ENCODE data around the gene DNLZ.

The DNLZ gene

GRCh38 chr9:136395345-136396218 lies 32.0 kb upstream of the DNLZ start:
- DNase-seq = no peak

GRCh38 chr9:136395020-136395340 lies 31.4 kb upstream of the DNLZ start:
- no peak for DNase-seq

GRCh38 chr9:136394312-136395019 lies 30.9 kb upstream of the DNLZ start:
- no peak for DNase-seq

DNA sequence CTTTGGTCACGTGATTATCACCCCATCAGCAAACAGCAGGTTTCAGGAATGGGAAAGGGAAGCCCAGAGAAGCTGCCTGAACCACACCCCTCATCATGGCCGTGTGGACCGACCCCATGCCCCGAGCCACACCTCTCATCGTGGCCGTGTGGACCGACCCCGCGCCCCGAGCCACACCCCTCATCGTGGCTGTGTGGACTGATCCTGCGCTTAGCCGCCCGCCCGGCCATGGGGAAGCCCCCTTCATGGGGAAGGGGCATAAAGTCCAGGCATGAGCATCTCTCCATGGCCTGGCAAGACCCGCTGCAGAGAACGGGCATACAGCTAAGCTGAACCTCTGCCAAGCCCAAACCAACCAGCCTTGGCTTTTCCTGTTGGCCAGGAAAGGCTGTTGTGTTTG lies 30.0 kb upstream of the DNLZ start:
- no peak for DNase-seq

DNA sequence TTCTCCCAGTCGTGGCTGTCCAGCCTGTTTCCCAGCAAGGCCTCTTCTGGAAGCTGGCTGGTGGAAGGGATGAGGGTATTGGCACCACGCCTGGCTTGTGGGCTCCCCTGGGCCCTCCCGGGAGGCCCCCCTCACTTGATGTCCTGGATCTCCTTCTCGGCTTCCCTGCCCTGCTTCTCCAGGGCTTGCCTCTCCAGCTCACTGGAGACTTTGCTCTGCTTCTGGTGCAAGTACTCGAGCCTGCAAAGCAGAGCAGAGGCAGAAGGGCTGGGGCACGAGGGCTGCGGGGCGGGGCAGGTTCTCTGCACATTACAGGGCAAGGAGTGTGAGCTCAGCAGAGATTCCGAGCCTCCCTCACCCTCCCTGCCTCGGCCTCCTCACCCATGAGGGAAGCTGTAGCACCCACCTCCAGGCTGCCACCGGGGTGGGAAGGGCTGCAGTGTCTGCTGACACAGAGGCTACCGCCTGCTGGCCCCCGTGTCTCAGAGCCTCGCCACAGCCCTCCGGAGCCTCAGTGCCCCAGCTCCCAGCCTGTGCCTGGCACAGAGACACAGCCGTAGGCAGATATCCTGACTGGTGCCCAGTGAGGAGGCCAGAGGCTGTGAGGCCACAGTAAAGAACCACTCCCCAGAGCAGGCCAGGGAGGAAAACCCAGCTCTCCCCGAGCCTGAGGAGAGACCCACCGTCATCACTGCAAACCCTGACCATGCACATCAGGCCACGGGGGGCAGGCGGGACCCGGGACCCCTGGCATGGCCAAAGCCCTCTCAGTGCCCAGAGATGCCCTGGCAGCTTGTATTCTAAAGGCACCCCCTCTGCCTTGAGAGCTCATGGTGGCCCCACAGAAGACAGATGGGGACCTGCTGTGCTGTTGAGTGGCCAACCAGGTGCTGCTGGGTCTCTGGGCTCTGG lies 29.2 kb upstream of the DNLZ start:
- DNase-seq = no peak

DNA sequence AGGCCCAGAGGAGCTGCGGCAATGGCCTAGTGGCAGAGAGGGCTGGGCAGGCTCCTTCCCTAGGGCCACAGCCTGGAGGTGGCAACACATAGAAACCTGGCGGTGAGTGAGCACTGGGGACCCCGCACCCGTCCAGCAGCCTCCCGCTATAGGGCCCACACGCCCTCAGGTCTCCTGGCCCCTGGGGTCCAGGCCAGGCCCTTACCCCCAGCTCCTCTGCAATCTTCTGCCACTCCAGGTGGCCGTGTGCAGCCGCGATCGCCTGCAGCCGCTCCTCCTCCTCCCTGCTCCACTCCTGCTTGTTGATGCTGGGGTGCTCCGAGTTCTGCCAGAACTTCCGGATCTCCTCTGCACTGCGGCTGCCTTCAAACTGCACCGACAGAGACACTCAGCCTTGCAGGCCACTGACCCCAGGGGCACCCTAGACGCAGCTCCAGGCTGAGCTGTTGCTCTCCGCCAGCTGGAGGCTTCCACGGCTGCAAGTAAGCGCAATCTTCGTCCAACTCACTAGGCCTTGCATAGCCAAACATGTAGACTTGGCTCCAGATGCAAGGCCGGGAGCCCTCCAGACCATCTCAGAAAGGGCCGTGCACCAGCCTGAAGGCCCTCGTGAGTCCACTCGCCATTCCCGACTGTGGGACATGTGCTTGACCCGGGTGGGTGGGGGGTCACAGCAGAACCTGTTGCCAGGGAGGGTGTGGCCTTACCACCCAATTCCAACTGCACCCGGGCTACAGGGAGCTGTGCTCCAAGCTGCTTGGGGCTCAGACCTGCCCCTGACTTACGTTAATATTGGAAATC lies 28.4 kb upstream of the DNLZ start:
- no peak for DNase-seq

DNA sequence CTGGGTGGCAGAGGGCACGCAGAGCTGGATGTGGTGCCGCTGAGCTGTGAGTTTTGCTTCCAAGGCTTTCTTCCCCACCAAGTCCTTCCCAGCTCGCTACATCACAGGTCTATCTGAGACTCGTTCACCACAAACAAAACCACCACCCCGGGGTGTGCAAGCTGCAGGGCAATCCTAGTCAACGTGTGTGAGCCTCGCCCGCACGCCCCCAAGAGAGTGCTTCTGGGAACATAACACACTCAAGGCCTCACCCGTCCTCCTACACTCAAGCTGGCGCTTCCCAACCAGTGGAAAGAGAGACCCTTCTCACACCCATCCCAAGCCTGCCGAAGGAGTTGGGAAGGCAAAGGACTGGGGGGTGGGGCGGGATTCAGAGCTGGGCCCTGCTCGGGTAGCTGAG lies 25.9 kb upstream of the DNLZ start:
- no peak for DNase-seq

GRCh38 chr9:136387217-136387616 lies 23.7 kb upstream of the DNLZ start:
- no peak for DNase-seq

- no peak for DNase-seq
Measured at GRCh38 chr9:136386018-136386417, 22.5 kb upstream of the DNLZ start.

DNA sequence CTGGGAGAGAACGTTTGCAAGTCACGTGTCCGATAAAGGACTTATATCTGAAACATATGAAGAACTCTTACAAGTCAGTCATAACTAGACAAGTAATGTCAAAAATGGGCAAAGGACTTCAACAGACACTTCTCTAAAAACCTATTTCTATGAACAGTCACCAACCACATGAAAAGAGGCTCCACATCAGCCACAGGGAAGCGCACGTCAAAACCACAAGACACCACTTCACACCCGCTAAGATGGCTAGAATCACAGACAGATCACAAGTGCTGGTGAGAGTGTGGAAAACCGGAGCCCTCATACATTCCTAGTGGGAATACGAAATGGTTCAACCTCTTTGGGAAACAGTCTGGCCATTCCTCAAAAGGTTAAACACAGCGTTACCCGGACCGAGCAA lies 21.5 kb upstream of the DNLZ start:
- DNase-seq = no peak

DNA sequence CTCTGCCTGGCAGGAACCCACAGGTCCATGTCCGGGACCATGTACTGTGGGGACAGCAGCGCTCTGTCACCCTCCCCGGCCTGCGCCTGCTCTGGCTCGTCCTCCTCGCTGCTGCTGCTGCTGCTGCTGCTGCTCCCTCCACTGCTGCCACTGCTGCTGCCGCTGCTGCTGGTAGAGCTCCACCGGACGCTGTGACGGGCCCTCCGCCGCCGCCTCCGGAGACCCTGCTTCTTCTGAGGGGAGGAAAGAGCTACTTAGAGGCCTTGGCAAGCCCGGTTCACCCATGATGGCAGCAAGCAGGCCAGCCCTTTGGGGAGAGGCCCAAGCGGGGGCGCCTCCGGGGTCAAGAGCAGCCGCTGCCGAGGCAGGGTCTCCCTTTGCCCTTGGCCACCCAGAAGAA lies 19.9 kb upstream of the DNLZ start:
- DNase-seq = no peak

GRCh38 chr9:136381966-136382513 lies 18.5 kb upstream of the DNLZ start:
- DNase-seq = no peak

GRCh38 chr9:136381311-136381710 lies 17.8 kb upstream of the DNLZ start:
- no peak for DNase-seq

DNA sequence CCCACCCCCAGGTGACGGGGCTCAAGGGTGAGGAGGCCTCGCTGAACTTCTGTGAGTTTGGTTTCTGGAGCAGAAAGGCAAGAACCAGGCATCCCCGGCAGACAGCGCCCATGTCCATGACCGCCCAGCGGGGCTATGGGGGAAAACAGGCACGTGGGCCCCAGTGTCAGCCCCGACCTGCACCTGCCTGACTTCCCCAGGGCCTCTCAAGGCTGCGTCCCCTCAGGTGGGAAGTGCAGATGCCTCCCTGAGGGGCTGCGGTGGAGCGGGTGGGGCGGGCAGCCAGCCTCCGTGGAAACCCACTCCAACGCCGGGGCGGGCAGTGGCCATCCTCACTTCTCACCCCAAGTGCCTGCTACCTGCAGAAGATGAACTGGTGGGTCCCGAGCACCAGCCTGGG lies 16.8 kb upstream of the DNLZ start:
- no peak for DNase-seq

DNA sequence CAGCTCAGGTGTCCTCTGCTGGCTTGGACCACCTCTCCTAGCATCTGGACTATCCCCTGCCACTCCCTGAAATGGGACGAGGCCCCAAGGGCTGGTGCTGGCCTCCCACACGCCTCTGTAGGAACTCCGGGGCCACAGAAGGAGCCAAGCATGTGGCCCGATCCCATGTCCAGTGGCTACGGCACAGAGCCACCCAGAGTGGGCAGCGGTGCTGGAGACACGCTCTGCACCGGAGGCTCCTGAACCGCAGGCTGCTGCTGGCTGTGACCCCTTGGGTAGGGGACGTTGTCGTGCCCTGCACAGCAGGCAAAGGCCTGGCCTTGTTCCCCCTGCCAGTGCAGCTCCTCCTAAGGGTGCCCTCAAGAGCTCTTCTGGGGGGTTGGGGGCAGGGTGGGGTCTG lies 16.3 kb upstream of the DNLZ start:
- no peak for DNase-seq

DNA sequence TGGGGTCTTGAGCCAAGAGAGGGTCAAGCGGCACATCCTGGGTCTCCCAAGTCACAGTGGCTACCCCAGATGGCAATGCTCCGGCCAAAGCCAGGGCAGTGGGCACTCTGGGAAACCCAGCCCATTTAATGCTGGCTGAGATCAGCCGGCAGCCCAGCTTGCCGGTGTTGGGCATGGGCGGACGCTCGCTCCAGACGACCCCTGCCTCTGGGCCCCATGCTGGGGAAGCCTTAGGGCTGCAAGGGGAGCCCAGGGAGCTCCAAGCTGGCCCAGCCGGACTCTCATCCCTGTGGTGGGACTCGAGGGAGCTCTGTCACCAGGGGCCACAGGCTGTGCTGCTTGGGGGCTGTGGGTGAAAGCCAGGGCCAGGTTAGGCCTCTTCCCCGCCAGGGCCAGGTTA lies 15.9 kb upstream of the DNLZ start:
- no peak for DNase-seq

DNA sequence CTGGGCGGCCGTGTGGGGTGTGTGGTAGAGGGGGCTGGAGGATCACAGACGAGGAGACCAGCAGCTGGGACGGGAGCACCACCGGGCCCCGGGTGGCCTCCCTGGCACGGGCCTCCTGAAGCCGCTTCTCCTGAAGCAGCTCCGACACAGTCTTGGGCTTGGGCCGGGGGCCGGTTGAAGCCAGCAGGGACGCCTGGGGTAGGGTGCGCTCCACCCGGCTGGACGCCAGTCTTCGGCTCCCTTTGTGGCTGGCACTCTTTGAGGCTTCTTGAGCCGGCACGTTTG lies 15.4 kb upstream of the DNLZ start:
- DNase-seq = no peak

- DNase-seq = no peak
Measured at GRCh38 chr9:136378170-136379002, 14.8 kb upstream of the DNLZ start.

- no peak for DNase-seq
Measured at GRCh38 chr9:136377341-136378169, 14.0 kb upstream of the DNLZ start.

DNA sequence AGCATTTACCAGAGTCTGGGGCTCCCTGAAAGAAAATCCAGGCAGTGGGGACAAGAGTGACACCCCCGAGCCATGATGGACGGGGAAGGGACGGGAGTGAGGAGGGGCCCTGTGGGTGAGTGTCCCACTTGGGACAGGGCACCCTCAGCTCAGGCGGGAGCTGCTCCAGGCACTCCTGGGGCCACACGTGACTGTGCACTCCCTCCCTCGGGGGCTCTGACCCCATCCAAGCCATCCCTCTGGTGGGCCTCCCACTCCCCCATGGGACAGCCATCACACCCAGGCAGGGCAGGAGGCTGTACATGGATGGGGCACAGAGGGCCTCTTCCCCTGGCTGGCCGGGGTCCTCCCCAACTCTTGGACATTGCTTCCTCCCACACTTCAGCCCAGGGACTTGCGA lies 12.9 kb upstream of the DNLZ start:
- no peak for DNase-seq

DNA sequence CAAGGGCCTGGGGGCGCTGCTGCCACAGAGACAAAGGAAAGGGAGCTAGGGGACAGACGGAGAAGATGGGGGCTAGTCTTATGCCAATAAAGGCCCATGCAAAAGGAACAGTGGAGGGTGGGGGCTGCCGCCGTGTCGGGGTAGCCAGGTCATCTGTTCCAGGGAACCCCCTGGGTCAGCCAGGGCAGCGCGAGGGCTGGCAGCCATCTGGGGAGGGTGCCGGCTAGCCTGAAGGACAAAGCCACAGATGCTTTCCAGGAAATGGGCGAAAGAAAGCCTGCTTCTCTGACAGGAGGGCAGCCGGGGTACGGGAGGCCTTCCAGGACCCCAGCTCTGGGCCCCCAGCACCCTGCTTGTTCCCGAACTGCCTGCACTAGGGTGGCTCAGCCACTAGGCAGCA lies 11.6 kb upstream of the DNLZ start:
- no peak for DNase-seq
